ENCODE results near the gene DEDD. TPM values are rescaled to one million over a fixed set of nuclear protein-coding genes. Genes with fewer than 3 reads are reported as not detected.

DEDD gene
- total RNA-seq, 1 donor from 2014 or later = 40.3 TPM

Other genes with a start within 250 kb of the DEDD start
- not detected in 2 replicates for gene ITLN1, start 247.5 kb downstream of the DEDD start, total RNA-seq
- not detected in 2 replicates for gene ITLN2, start 177.9 kb downstream of the DEDD start, total RNA-seq
- gene F11R, start 111.5 kb downstream of the DEDD start, total RNA-seq = 15.4 and 15.5 TPM in 2 replicates
- gene TSTD1, start 93.7 kb downstream of the DEDD start, total RNA-seq = 49.0 and 49.1 TPM in 2 replicates
- 49.1 and 53.2 TPM in 2 replicates for gene USF1, start 86.7 kb downstream of the DEDD start, total RNA-seq
- 161 and 170 TPM in 2 replicates for gene ARHGAP30, start 62.8 kb downstream of the DEDD start, total RNA-seq
- 0.05 TPM in 1 of 2 replicates, not detected in the other for gene NECTIN4, start 43.1 kb downstream of the DEDD start, total RNA-seq
- gene KLHDC9, start 34.3 kb downstream of the DEDD start, total RNA-seq = not detected in 2 replicates
- 138 and 139 TPM in 2 replicates for gene PFDN2, start 14.6 kb downstream of the DEDD start, total RNA-seq
- gene NIT1, start 14.6 kb downstream of the DEDD start, total RNA-seq = 47.5 and 48.5 TPM in 2 replicates
- 91.5 and 91.8 TPM in 2 replicates for gene UFC1, start 21.3 kb upstream of the DEDD start, total RNA-seq
- 31.9 and 33.0 TPM in 2 replicates for gene USP21, start 26.8 kb upstream of the DEDD start, total RNA-seq
- 35.6 and 36.5 TPM in 2 replicates for gene PPOX, start 33.8 kb upstream of the DEDD start, total RNA-seq
- gene B4GALT3, start 44.8 kb upstream of the DEDD start, total RNA-seq = 57.5 and 57.6 TPM in 2 replicates
- 0.05 and 0.09 TPM in 2 replicates for gene ADAMTS4, start 66.4 kb upstream of the DEDD start, total RNA-seq
- gene NDUFS2, start 69.7 kb upstream of the DEDD start, total RNA-seq = 79.0 and 91.5 TPM in 2 replicates
- gene FCER1G, start 82.6 kb upstream of the DEDD start, total RNA-seq = 0.60 and 0.71 TPM in 2 replicates
- not detected in 2 replicates for gene APOA2, start 91.0 kb upstream of the DEDD start, total RNA-seq
- 22.7 and 24.9 TPM in 2 replicates for gene TOMM40L, start 93.4 kb upstream of the DEDD start, total RNA-seq
- gene NR1I3, start 105.5 kb upstream of the DEDD start, total RNA-seq = not detected in 2 replicates
- gene PCP4L1, start 126.1 kb upstream of the DEDD start, total RNA-seq = not detected in 2 replicates
- gene MPZ, start 177.3 kb upstream of the DEDD start, total RNA-seq = 4.0 TPM in 2 replicates
- 186 and 190 TPM in 2 replicates for gene SDHC, start 181.7 kb upstream of the DEDD start, total RNA-seq
- not detected in 2 replicates for gene CFAP126, start 235.2 kb upstream of the DEDD start, total RNA-seq

Data from activated T-helper 2 cell treated with anti-CD3 and anti-CD28 coated beads, Interferon-gamma antibody, Interleukin-2, Interleukin-4, amounts not matched to agents 10 μg/mL and 5 μg/mL and 100 μg/mL, durations not matched to agents 14 hours and 24 hours and 36 hours (primary cell).